Measurements from ENCODE around the gene TERT. TPM values are rescaled to one million over a fixed set of nuclear protein-coding genes. Genes with fewer than 3 reads are reported as not detected.

The TERT gene
- total and polyA plus RNA-seq, 2 of the 4 experiments (the other 2 are of a cell fraction): not detected

- BruUV-seq (replicated peaks): no TSS peak
- in situ Hi-C loops (cut with MboI; ENCODE audit: low sequenced_read_pairs): no loop called here
- no peak overlapping the region for H2AK5ac ChIP-seq (ENCODE audit: low read depth, low read length)
- no peak overlapping the region for H3K4me2 ChIP-seq (ENCODE audit: low read depth, low read length)
- no peak overlapping the region for H3K4ac ChIP-seq (ENCODE audit: low read depth, low read length)
- H3K4me3 ChIP-seq (ENCODE audit: insufficient read depth, low read depth, low read length): no peak overlapping the region
- H3K4me1 ChIP-seq (ENCODE audit: control insufficient read depth, insufficient read depth, low read length): no peaks in the 10 kb centered on the region
- no peaks in the 10 kb centered on the region for H4K20me1 ChIP-seq (ENCODE audit: insufficient read depth, low read length)
- no peak overlapping the region for H3K56ac ChIP-seq (ENCODE audit: extremely low read depth, insufficient read depth, low read length)
- no peaks in the 10 kb centered on the region for H3K36me3 ChIP-seq (ENCODE audit: control insufficient read depth, insufficient read depth, low read length)
- H2BK120ac ChIP-seq (ENCODE audit: low read depth, low read length): no peak overlapping the region
- no peak overlapping the region for H3K27ac ChIP-seq (ENCODE audit: insufficient read depth, low read length)
- peaks cover 28% of the 10 kb centered on the region for H3K27me3 ChIP-seq (ENCODE audit: control insufficient read depth, insufficient read depth, low read length)
- ChIA-PET CTCF (no interaction called here), POLR2A (ENCODE audit: unreplicated experiment) (no interaction called here)
- TF ChIP-seq MAZ (IDR thresholded peaks at IDR 0.05; ENCODE audit: borderline replicate concordance, low read depth, low read length) (no peak), FOS (IDR thresholded peaks at IDR 0.05; ENCODE audit: low read depth, low read length) (no peak), SMC3 (IDR thresholded peaks at IDR 0.05; ENCODE audit: low read depth, low read length) (no peak), RFX5 (IDR thresholded peaks at IDR 0.05; ENCODE audit: low read depth, low read length) (no peak), ELK1 (IDR thresholded peaks at IDR 0.05; ENCODE audit: borderline replicate concordance, low read depth, low read length) (no peak)
- H2AK9ac ChIP-seq (replicated peaks; ENCODE audit: low read depth, low read length, poor library complexity): no peak overlapping the region
- H2BK15ac ChIP-seq (ENCODE audit: low read depth, low read length): no peak overlapping the region
- H3K9me1 ChIP-seq (ENCODE audit: insufficient read depth, low read length): no peaks in the 10 kb centered on the region
- ATAC-seq (ENCODE audit: low read depth) (no peak), DNase-seq (no peak)
- no peak overlapping the region for H4K91ac ChIP-seq (ENCODE audit: insufficient read depth, low read depth, low read length)
- H2AFZ ChIP-seq (replicated peaks; ENCODE audit: low read length, poor library complexity): no peak overlapping the region
- H3K23ac ChIP-seq (ENCODE audit: low read depth, low read length): no peak overlapping the region
- no peak overlapping the region for H2BK20ac ChIP-seq (ENCODE audit: low read depth, low read length)
- H3K9me3 ChIP-seq (ENCODE audit: control insufficient read depth, insufficient read depth, low read length): no peaks in the 10 kb centered on the region
- no CpG with 5 or more reads among the region's 4 CpGs for WGBS, 2 experiments (ENCODE audit: extremely low coverage in 2 of 2, insufficient read length in 1 of 2)
- H3K79me1 ChIP-seq (ENCODE audit: low read depth in 1 of 2, low read length in 2 of 2): no peaks in the 10 kb centered on the region
- no peak overlapping the region for H4K8ac ChIP-seq (ENCODE audit: low read depth in 2 of 2, low read length in 2 of 2)
- H3K14ac ChIP-seq (replicated peaks; ENCODE audit: low read depth, low read length): no peak overlapping the region
- H4K5ac ChIP-seq (ENCODE audit: low read depth, low read length): no peak overlapping the region
- H3K9ac ChIP-seq (ENCODE audit: low read depth, low read length): no peak overlapping the region
- dilution Hi-C loops (cut with HindIII; ENCODE audit: low sequenced_read_pairs, unreplicated experiment): no loop called here
- intact Hi-C loops (cut with micrococcal nuclease): no loop called here
- H2BK5ac ChIP-seq (ENCODE audit: low read depth, low read length, poor library complexity, severe bottlenecking): no peak overlapping the region
- no peak overlapping the region for H3K18ac ChIP-seq (ENCODE audit: low read depth, low read length)
These were observed 2.4 kb upstream of the TERT start for GRCh38 chr5:1297243-1297642.
